ENCODE measurements around the gene XPNPEP1.

XPNPEP1 gene

GRCh38 chr10:109859221-109859620 is 64.1 kb downstream of the XPNPEP1 start:
- peaks cover 3% of the 10 kb centered on the region for H3K36me3 ChIP-seq (ENCODE audit: control insufficient read depth, insufficient read depth, low read length)
- no peaks in the 10 kb centered on the region for H3K27me3 ChIP-seq (ENCODE audit: control insufficient read depth, insufficient read depth, low read length)

GRCh38 chr10:109855746-109856145 is 67.6 kb downstream of the XPNPEP1 start:
- Histone ChIP-seq H3K4me3 (ENCODE audit: low read length) (no peak overlapping the region), H3K27me3 (ENCODE audit: control insufficient read depth, insufficient read depth, low read length) (no peaks in the 10 kb centered on the region), H3K9ac (ENCODE audit: low read length) (no peak overlapping the region)

More at GRCh38 chr10:109859221-109859620, 64.1 kb downstream of the XPNPEP1 start:
- Histone ChIP-seq H3K9ac (ENCODE audit: low read length) (no peak overlapping the region), H3K27ac (ENCODE audit: low read depth, low read length) (no peak overlapping the region), H3K4me3 (ENCODE audit: low read length) (no peak overlapping the region), H3K4me1 (ENCODE audit: control insufficient read depth, insufficient read depth, low read length) (no peaks in the 10 kb centered on the region)

DNA sequence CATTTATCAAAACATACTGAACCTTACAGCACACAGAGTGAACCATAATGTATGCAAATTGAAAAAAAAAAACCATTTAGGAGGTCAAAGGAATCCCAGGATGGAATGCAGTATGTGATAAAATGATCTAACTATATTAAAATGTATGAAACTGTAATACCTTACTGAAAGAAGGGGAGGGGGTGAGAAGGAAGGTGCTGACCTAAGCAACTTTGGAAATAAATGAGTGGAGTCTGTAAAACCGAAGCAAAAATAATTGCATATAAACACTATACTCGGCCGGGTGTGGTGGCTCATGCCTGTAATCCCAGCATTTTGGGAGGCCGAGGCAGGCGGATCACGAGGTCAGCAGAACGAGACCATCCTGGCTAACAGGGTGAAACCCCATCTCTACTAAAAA is 69.4 kb downstream of the XPNPEP1 start:
- H3K4me3 ChIP-seq (ENCODE audit: low read length): no peak overlapping the region
- no peak overlapping the region for H3K27ac ChIP-seq (ENCODE audit: low read depth, low read length)
- H3K4me1 ChIP-seq (ENCODE audit: control insufficient read depth, insufficient read depth, low read length): no peaks in the 10 kb centered on the region
- H3K27me3 ChIP-seq (ENCODE audit: control insufficient read depth, insufficient read depth, low read length): no peaks in the 10 kb centered on the region
- no peaks in the 10 kb centered on the region for H3K36me3 ChIP-seq (ENCODE audit: control insufficient read depth, insufficient read depth, low read length)
- no peak overlapping the region for H3K9ac ChIP-seq (ENCODE audit: low read length)

More at GRCh38 chr10:109855746-109856145, 67.6 kb downstream of the XPNPEP1 start:
- Histone ChIP-seq H3K4me1 (ENCODE audit: control insufficient read depth, insufficient read depth, low read length) (no peaks in the 10 kb centered on the region), H3K36me3 (ENCODE audit: control insufficient read depth, insufficient read depth, low read length) (no peaks in the 10 kb centered on the region), H3K27ac (ENCODE audit: low read depth, low read length) (no peak overlapping the region)

GRCh38 chr10:109852475-109853037 is 70.8 kb downstream of the XPNPEP1 start:
- H3K27ac ChIP-seq (ENCODE audit: low read depth, low read length): no peak overlapping the region

GRCh38 chr10:109851616-109852474 is 71.5 kb downstream of the XPNPEP1 start:
- Histone ChIP-seq H3K4me1 (ENCODE audit: control insufficient read depth, insufficient read depth, low read length) (no peaks in the 10 kb centered on the region), H3K4me3 (ENCODE audit: low read length) (no peak overlapping the region), H3K36me3 (ENCODE audit: control insufficient read depth, insufficient read depth, low read length) (no peaks in the 10 kb centered on the region), H3K9ac (ENCODE audit: low read length) (no peak overlapping the region), H3K27me3 (ENCODE audit: control insufficient read depth, insufficient read depth, low read length) (no peaks in the 10 kb centered on the region), H3K27ac (ENCODE audit: low read depth, low read length) (no peak overlapping the region)

More at GRCh38 chr10:109852475-109853037, 70.8 kb downstream of the XPNPEP1 start:
- no peaks in the 10 kb centered on the region for H3K27me3 ChIP-seq (ENCODE audit: control insufficient read depth, insufficient read depth, low read length)
- no peaks in the 10 kb centered on the region for H3K4me1 ChIP-seq (ENCODE audit: control insufficient read depth, insufficient read depth, low read length)
- H3K9ac ChIP-seq (ENCODE audit: low read length): no peak overlapping the region
- no peak overlapping the region for H3K4me3 ChIP-seq (ENCODE audit: low read length)
- H3K36me3 ChIP-seq (ENCODE audit: control insufficient read depth, insufficient read depth, low read length): no peaks in the 10 kb centered on the region

DNA sequence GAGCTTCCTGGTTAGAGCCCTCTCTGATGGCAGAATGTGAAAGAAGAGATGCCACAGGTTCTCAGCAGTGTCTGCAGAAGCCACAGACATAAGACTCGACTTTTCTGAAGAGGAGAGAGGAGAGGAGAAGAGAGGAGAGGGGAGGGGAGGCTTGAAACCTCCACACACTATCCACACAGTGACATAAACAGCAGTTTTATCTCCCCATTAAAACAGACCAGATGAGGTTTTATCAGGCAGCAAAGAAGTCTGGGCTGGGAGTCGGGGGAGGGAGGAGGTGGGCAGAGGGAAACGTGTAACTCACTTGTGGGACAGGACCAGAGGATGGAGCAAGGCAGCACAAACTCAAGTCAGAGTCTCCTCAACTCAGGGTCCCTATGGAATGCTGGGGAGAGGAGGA is 76.5 kb downstream of the XPNPEP1 start:
- no peak overlapping the region for H3K9ac ChIP-seq (ENCODE audit: low read length)
- no peaks in the 10 kb centered on the region for H3K4me1 ChIP-seq (ENCODE audit: control insufficient read depth, insufficient read depth, low read length)
- H3K36me3 ChIP-seq (ENCODE audit: control insufficient read depth, insufficient read depth, low read length): no peaks in the 10 kb centered on the region
- no peaks in the 10 kb centered on the region for H3K27me3 ChIP-seq (ENCODE audit: control insufficient read depth, insufficient read depth, low read length)
- no peak overlapping the region for H3K27ac ChIP-seq (ENCODE audit: low read depth, low read length)
- no peak overlapping the region for H3K4me3 ChIP-seq (ENCODE audit: low read length)

DNA sequence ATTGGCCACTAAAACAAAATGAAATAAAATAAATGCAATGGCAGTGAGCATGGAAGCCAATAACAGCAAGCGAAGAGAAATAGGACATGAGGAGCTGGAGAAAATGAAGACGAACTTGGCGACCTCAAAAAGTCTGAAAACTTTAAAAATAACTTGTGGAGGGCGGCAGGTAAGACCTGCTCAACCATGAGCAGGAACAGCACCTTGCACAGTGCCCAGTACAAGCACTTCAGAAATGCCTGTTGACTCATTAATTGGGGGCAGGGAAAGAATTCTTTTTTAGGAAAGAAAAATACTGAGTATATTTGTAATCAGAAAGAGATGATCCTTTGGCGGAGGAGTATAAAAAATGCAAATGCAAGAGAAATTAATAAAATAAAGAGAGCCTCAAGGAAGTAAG is 78.0 kb downstream of the XPNPEP1 start:
- Histone ChIP-seq H3K4me1 (ENCODE audit: control insufficient read depth, insufficient read depth, low read length) (no peaks in the 10 kb centered on the region), H3K9ac (ENCODE audit: low read length) (no peak overlapping the region), H3K36me3 (ENCODE audit: control insufficient read depth, insufficient read depth, low read length) (no peaks in the 10 kb centered on the region), H3K27me3 (ENCODE audit: control insufficient read depth, insufficient read depth, low read length) (no peaks in the 10 kb centered on the region), H3K4me3 (ENCODE audit: low read length) (no peak overlapping the region), H3K27ac (ENCODE audit: low read depth, low read length) (no peak overlapping the region)

DNA sequence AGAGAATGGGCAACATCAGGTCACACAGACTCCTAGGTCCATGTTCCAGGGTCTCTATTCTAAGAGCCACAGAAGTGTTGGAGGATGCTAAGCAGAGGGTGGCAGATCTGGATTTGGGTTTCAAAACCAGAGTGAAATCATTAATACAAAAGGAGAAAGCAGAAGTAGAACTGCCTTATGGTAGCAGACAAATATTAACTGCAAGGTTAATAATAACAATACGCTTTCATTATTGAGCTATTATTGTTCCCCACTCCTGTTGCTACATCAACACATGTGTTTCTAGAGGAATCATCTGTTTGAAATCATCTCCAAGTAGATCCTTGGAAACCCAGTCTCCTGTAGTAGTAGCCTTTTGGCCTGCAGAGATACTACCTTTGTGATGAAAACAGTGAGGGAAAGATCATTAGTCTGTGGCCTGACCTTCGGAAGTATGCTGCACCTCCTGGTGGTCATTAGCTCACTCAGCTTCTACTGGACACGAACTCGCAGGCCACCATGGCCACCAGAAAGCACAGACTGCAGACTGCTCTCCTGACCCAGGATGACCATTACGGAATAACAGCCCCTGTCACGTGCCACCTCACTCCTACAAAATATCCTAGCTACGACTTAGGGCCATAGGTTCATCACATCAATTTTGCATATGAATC is 84.6 kb downstream of the XPNPEP1 start:
- Histone ChIP-seq H3K9ac (ENCODE audit: low read length) (no peak overlapping the region), H3K36me3 (ENCODE audit: control insufficient read depth, insufficient read depth, low read length) (no peaks in the 10 kb centered on the region), H3K27ac (ENCODE audit: low read depth, low read length) (no peak overlapping the region), H3K4me3 (ENCODE audit: low read length) (no peak overlapping the region), H3K4me1 (ENCODE audit: control insufficient read depth, insufficient read depth, low read length) (no peaks in the 10 kb centered on the region), H3K27me3 (ENCODE audit: control insufficient read depth, insufficient read depth, low read length) (no peaks in the 10 kb centered on the region)

- Histone ChIP-seq H3K9ac (ENCODE audit: low read length) (no peak overlapping the region), H3K27me3 (ENCODE audit: control insufficient read depth, insufficient read depth, low read length) (no peaks in the 10 kb centered on the region), H3K36me3 (ENCODE audit: control insufficient read depth, insufficient read depth, low read length) (no peaks in the 10 kb centered on the region), H3K4me1 (ENCODE audit: control insufficient read depth, insufficient read depth, low read length) (no peaks in the 10 kb centered on the region), H3K27ac (ENCODE audit: low read depth, low read length) (no peak overlapping the region), H3K4me3 (ENCODE audit: low read length) (no peak overlapping the region)
Measured at GRCh38 chr10:109837384-109837783, 85.9 kb downstream of the XPNPEP1 start.

GRCh38 chr10:109835257-109835656 is 88.1 kb downstream of the XPNPEP1 start:
- no peak overlapping the region for H3K27ac ChIP-seq (ENCODE audit: low read depth, low read length)
- H3K27me3 ChIP-seq (ENCODE audit: control insufficient read depth, insufficient read depth, low read length): no peaks in the 10 kb centered on the region
- H3K4me1 ChIP-seq (ENCODE audit: control insufficient read depth, insufficient read depth, low read length): no peaks in the 10 kb centered on the region
- H3K9ac ChIP-seq (ENCODE audit: low read length): no peak overlapping the region
- no peak overlapping the region for H3K4me3 ChIP-seq (ENCODE audit: low read length)
- H3K36me3 ChIP-seq (ENCODE audit: control insufficient read depth, insufficient read depth, low read length): no peaks in the 10 kb centered on the region

GRCh38 chr10:109831846-109832245 is 91.5 kb downstream of the XPNPEP1 start:
- Histone ChIP-seq H3K27ac (ENCODE audit: low read depth, low read length) (no peak overlapping the region), H3K4me1 (ENCODE audit: control insufficient read depth, insufficient read depth, low read length) (no peaks in the 10 kb centered on the region), H3K27me3 (ENCODE audit: control insufficient read depth, insufficient read depth, low read length) (no peaks in the 10 kb centered on the region), H3K4me3 (ENCODE audit: low read length) (no peak overlapping the region), H3K9ac (ENCODE audit: low read length) (no peak overlapping the region), H3K36me3 (ENCODE audit: control insufficient read depth, insufficient read depth, low read length) (no peaks in the 10 kb centered on the region)

DNA sequence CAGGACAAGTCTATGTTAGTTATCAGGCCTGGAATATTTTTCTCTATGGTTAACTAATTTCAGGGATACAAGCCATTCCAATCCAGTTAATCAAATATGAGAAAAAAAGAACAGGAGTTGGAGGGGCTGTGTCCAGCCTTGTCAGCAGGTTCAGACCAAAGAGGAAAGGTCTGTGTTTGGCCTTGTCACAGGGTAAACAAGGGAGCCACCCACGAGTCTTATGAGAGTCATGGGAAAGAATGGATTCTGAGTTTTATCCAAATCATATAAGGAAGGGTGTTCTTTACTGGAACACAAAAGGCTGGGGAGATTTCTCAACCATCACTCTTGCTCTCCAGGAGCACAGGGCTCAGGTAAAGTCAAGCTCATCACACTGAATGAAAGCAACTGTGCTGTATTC is 99.1 kb downstream of the XPNPEP1 start:
- Histone ChIP-seq H3K27me3 (ENCODE audit: control insufficient read depth, insufficient read depth, low read length) (no peaks in the 10 kb centered on the region), H3K9ac (ENCODE audit: low read length) (no peak overlapping the region), H3K4me3 (ENCODE audit: low read length) (no peak overlapping the region), H3K27ac (ENCODE audit: low read depth, low read length) (no peak overlapping the region), H3K4me1 (ENCODE audit: control insufficient read depth, insufficient read depth, low read length) (no peaks in the 10 kb centered on the region), H3K36me3 (ENCODE audit: control insufficient read depth, insufficient read depth, low read length) (no peaks in the 10 kb centered on the region)

Measured in rectal smooth muscle tissue (tissue), 1 donor.